ENCODE results near the gene CRY2. TPM values are rescaled to one million over a fixed set of nuclear protein-coding genes. Genes with fewer than 3 reads are reported as not detected.

CRY2 gene
- total RNA-seq, 2 donors from 2014 or later = 18.5 to 30.2 TPM

DNA sequence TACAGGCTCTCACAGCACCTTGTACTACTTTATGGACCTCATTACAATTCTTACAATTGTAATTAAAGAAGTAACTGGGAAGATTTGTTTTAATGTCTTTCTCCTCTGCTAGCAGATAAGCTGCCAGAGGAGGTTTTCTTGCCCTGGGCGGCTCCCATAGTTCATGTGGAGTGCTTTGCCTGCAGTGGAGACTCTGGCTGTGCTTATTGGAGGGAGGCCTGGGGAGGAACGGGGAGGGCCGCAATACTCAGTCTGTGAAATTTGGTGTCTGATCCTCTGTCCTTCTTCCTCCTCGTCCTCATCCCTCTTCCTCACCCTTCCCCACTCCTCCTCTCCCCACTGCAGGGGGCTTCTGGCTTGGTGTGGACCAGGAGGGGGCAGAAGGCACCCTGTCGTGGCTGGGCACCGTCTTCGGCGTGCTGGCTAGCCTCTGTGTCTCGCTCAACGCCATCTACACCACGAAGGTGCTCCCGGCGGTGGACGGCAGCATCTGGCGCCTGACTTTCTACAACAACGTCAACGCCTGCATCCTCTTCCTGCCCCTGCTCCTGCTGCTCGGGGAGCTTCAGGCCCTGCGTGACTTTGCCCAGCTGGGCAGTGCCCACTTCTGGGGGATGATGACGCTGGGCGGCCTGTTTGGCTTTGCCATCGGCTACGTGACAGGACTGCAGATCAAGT lies 36.7 kb upstream of the CRY2 start:
- Histone ChIP-seq H3K9ac (ENCODE audit: low read depth in 2 of 2, low read length in 2 of 2) (no peak overlapping the region), H3K36me3 (no peaks in the 10 kb centered on the region), H3K27ac (no peak overlapping the region), H3K4me1 (peaks cover 5% of the 10 kb centered on the region), H3K9me3 (no peaks in the 10 kb centered on the region), H3K27me3 (no peaks in the 10 kb centered on the region), H3K4me3 (no peak overlapping the region)
- no peak for DNase-seq
- TF ChIP-seq CTCF (IDR thresholded peaks at IDR 0.05) = no peak
- intact Hi-C loops (cut with DNase I) = no loop called here

DNA sequence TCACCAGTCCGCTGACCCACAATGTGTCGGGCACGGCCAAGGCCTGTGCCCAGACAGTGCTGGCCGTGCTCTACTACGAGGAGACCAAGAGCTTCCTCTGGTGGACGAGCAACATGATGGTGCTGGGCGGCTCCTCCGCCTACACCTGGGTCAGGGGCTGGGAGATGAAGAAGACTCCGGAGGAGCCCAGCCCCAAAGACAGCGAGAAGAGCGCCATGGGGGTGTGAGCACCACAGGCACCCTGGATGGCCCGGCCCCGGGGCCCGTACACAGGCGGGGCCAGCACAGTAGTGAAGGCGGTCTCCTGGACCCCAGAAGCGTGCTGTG lies 36.2 kb upstream of the CRY2 start:
- DNase-seq = no peak
- H3K27me3 ChIP-seq = no peaks in the 10 kb centered on the region
- intact Hi-C loops (cut with DNase I) = no loop called here
- H3K36me3 ChIP-seq = no peaks in the 10 kb centered on the region
- peaks cover 4% of the 10 kb centered on the region for H3K4me1 ChIP-seq
- TF ChIP-seq CTCF (IDR thresholded peaks at IDR 0.05) = no peak
- no peaks in the 10 kb centered on the region for H3K9me3 ChIP-seq
- no peak overlapping the region for H3K9ac ChIP-seq (ENCODE audit: low read depth in 2 of 2, low read length in 2 of 2)
- H3K27ac ChIP-seq = no peak overlapping the region
- no peak overlapping the region for H3K4me3 ChIP-seq

DNA sequence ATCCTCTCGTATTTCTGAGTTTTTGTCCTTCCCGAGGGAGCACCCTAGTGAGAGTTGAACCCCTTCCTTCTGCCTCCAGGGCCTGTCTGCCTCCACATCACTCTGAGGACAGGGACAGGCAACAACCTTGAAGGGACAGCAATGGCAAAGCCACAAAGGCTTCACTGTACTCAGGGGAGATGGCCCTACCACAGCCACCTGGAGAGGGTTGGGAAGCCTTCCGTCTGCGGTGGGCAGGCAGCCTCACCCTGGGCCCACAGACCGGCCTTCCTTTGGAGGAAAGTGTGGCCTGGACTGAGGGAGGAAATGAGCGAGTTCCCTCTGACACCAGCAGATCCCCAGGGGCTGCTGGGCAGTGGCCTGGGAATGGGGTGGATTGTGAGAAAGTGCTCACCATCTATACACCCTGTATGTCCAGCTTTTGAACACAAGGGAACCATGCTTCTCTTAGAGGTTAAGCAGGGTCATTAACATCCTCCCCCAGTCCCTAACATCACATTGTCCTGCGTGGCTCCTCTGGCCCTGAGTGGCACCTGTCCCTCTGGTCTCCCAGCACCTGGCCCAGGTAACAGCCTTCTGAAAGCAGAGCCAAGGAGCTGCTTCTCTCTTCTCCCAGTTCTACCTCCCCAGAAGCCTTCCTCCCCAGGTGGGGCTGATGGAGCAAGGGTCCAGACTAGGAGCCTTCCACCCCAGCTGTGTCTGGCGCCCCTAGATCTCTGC lies 35.5 kb upstream of the CRY2 start:
- no peak overlapping the region for H3K27ac ChIP-seq
- intact Hi-C loops (cut with DNase I) = no loop called here
- H3K4me1 ChIP-seq = no peaks in the 10 kb centered on the region
- no peaks in the 10 kb centered on the region for H3K9me3 ChIP-seq
- no peak overlapping the region for H3K4me3 ChIP-seq
- H3K27me3 ChIP-seq = no peaks in the 10 kb centered on the region
- H3K36me3 ChIP-seq = no peaks in the 10 kb centered on the region
- H3K9ac ChIP-seq (ENCODE audit: low read depth in 2 of 2, low read length in 2 of 2) = no peak overlapping the region
- DNase-seq = no peak
- no peak for TF ChIP-seq CTCF (IDR thresholded peaks at IDR 0.05)

DNA sequence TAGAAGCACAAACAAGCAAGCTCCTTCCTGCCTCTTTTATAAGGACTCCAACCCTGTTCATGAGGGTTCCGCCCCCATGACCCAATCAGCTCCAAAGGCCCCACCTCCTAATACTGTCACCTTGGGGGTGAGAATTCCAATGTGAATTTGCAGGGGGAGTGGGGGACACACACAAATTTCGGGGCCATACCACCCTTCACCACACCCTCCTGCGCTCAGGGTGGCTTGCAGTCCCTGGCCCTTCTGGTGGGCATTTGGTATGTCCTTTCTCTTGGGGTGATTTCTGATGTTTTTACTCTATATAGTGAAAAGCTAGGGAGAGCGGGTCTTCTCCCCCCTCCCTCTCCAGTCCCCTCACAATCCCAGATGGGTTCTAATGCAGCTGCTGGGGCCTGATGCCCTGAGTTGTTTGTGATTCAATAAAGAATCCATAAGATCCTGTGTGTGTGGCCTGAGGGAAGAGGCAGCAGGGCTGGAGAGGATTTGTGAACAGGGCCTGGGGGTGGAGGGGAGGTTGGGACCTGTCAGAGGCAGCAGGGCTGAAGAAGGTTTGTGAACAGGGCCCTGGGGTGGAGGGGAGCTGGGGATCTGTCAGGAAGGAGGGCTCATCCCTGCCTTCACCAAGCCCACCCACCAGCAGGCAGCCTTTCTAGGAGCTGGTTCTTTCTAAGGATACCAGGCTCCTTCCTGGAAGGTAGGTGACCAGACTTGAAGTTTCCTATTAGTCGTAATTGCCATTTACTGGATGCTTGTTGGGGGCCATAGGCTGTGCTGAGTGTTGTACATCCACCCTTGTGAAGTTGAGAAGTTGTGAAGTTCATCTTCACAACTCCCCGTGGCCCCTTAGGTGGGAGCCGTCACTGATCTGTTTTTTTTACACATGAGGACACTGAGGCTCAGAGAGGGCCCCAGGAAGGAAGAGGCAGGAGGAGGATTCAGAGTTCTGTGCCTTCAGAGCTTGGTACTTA lies 34.4 kb upstream of the CRY2 start:
- intact Hi-C loops (cut with DNase I) = no loop called here
- no peak overlapping the region for H3K27ac ChIP-seq
- TF ChIP-seq CTCF (IDR thresholded peaks at IDR 0.05) = no peak
- DNase-seq = no peak
- no peaks in the 10 kb centered on the region for H3K27me3 ChIP-seq
- H3K36me3 ChIP-seq = no peaks in the 10 kb centered on the region
- H3K4me1 ChIP-seq = no peaks in the 10 kb centered on the region
- no peak overlapping the region for H3K4me3 ChIP-seq
- H3K9me3 ChIP-seq = no peaks in the 10 kb centered on the region
- no peak overlapping the region for H3K9ac ChIP-seq (ENCODE audit: low read depth in 2 of 2, low read length in 2 of 2)

GRCh38 chr11:45815747-45816146 lies 31.5 kb upstream of the CRY2 start:
- DNase-seq = no peak
- intact Hi-C loops (cut with DNase I) = no loop called here

More at GRCh38 chr11:45815747-45816146, 31.5 kb upstream of the CRY2 start:
- Histone ChIP-seq H3K36me3 (no peaks in the 10 kb centered on the region), H3K4me3 (no peak overlapping the region), H3K9ac (ENCODE audit: low read depth in 2 of 2, low read length in 2 of 2) (no peak overlapping the region), H3K4me1 (no peaks in the 10 kb centered on the region), H3K27ac (no peak overlapping the region), H3K27me3 (no peaks in the 10 kb centered on the region), H3K9me3 (no peaks in the 10 kb centered on the region)
- no peak for TF ChIP-seq CTCF (IDR thresholded peaks at IDR 0.05)
